GM18951 (cell line): ENCODE data around the gene PHEX.

Experiments used
- POLR2A ChIP-seq: IDR thresholded peaks from 4 replicates; pipeline ENCODE4 v1.6.1; 2011; ENCODE audit warnings: mild to moderate bottlenecking; ENCODE audit not compliant: insufficient read length, insufficient read depth; ENCODE audit errors: extremely low read depth
- in situ Hi-C: fragments of 300-500 bp; cut with MboI; formaldehyde crosslinking; loops from one replicate; pipeline ENCODE4 v1.12.0; 2022; ENCODE audit warnings: low sequenced_read_pairs, mixed read lengths, inconsistent platforms; ENCODE audit not compliant: unreplicated experiment

The PHEX gene

DNA sequence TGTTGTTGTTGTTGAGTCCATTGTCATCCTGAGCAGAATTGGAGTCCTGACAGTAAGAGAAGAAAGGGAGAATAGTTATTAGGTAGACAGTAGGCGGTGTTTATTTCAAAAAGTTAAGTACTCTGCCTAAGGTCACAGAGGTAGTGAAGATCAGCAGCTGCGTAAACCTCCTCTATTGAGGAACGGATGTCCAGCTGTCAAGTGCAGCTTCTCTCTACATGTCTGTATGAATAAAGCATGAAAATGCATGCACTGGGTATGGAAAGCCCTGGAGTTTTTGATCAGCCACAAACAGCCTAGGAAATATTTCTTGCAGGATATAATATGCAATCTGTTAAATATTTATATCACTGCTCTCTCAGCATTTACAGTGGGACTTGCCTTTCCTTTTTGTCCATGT, 131.2 kb downstream of the PHEX start:
- in situ Hi-C loops, result no loop called here

DNA sequence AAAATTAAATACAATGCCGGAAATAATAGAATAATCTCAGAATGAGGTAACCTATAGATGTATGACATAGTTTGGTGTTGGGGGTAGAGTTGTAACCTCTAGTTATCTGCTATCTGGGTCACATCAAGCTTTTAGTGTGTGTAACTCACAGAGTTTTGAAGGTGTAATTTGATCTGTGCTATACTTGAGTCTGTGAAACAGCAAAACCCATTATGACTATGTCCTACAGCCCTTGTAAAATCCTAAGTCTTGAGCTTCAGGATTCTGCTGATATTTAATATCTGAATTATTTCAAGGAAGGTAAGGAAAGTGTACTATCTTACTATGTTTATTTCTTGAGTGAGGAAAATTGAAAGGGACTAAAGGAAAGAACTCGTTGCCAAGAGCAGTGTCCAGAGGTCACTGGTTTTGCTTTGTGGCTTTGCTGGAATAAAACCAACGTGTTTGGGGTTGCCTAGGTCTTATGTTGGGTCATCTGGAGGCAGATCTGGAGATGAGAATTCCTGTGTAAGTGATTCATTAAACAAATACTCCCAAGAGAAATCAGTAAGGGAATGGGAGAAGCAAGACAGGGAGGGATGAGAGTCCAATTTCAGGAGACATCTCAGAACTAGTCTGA, 132.8 kb downstream of the PHEX start:
- TF ChIP-seq POLR2A, result no peak
- in situ Hi-C loops, result no loop called here

More for the DNA sequence above, 131.2 kb downstream of the PHEX start:
- TF ChIP-seq POLR2A, result no peak

DNA sequence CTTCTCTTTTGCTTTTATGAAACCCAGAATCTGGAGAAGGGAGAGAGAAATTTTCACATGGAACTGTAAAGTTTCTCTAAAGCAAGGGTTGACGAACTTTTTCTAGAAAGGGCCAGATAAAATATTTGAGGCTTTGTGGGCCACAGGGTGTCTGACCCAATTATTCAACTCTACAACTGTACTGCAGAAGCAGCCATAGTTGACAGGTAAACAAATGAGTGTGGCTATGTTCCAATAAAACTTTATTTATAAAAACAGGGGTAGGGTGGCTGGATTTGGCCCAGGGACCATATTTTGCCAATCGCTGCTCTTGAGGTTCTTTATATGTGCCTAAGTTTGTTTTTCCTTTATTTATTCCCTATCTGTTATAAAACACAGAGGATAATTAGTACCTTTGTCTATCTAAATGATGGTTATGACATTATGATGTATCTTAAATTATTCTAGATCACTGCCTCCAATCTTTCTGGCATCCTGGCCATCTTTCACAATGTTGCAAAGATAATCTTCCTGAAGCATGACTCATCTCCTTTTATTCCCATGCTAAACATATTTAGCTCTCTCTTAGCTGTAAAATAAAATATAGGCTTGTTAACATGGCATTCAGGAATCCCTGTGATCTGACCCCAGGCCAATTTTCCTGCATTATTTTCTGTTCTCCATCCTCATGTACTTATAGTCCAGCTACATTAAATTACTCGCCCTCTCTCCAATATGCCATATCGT, 133.8 kb downstream of the PHEX start:
- in situ Hi-C loops, result no loop called here
- no peak for TF ChIP-seq POLR2A

DNA sequence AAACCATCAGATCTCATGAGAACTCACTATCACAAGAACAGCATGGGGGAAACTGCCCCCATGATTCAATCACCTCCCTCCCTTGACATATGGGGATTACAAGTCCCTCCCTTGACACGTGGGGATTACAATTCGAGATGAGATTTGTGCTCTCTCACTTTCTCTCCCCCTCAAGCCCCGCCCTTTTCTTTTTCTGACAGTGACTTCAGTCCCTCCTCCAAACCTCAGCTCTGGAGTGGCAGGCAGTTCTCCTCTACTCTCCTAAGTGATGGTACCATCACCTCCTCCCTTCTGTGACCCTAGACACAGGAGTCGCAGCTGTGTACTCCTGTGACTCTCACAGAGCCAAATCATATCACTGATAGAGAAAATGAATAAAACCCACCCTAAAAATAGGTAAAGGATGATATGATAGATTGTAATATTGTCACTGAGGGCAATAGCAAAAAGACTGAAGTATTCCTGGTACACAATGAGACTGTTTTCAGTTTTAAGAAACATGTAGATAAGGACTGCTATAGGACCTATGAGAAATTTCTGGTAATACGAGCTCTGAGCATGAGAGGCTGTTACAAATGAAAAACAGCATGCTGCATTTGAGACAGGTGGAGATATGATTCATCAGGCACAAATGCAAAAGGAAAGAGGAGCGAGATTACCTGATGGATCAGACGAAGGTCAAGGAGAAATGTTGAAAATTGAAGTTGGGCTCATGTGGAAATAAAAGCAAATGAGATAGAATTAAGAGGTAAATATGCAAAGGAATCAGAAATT, 139.3 kb downstream of the PHEX start:
- in situ Hi-C loops, result no loop called here
- no peak for TF ChIP-seq POLR2A

DNA sequence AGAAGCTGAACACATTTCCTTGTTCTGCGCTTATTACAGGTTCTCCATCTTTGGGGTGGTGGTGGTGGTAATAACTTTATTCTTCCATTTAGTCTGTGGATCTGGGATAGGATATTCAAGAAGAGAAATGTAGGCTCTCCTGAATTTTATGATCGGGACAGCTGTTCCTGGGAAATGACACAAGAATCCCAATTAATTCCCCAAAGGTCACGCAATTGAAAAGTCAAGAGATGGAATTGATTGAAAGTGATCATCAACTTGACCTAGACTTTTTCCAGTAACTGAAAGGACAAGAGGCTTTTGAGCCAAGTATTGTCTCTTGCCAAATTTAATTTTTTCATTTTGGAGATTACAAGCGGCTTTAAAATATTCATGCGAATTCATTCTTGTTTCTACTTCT, 141.8 kb downstream of the PHEX start:
- no peak for TF ChIP-seq POLR2A
- in situ Hi-C loops, result no loop called here

DNA sequence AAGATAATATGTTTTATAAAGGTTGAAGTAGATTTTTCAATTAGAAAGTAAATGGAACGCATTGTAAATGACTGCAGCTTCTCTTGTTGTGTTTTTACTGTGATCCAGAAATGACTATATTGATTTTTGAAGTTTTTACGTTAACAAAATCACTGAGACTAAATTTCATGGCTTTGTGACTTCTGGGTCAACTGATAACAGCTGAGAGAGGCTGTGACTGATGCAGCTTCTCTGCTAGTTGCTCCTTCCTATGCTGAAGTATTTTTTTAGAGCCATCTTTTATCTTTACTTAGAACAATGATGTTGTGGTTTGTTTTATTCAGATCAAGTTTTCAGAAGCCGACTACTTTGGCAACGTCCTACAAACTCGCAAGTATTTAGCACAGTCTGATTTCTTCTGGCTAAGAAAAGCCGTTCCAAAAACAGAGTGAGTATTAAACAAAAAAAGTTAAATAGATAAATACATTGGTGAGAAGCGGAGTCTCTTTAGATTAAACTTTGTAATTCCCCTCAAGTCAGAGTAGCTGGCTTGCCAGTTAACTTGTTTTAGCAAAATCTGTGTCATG, 145.9 kb downstream of the PHEX start:
- no peak for TF ChIP-seq POLR2A
- in situ Hi-C loops, result no loop called here

DNA sequence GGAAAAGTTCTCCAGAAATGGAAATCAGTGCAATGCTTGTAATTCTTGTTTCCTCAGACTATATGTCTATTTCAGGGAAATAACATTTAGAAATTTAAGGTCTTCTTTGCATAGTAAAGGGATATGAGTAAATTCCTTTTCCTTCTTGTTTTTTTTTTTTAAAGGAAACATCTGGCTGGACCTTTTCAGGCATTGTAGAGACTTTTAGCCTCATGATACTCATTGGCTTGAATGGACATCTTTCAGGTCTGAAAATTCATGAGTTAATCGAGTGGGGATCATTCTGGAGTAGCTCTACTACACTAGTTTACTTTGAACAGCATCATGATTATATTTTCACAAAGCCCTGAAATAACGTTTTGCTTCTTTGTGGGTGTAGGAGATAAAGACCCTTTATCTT, 152.0 kb downstream of the PHEX start:
- TF ChIP-seq POLR2A, result no peak
- in situ Hi-C loops, result no loop called here

DNA sequence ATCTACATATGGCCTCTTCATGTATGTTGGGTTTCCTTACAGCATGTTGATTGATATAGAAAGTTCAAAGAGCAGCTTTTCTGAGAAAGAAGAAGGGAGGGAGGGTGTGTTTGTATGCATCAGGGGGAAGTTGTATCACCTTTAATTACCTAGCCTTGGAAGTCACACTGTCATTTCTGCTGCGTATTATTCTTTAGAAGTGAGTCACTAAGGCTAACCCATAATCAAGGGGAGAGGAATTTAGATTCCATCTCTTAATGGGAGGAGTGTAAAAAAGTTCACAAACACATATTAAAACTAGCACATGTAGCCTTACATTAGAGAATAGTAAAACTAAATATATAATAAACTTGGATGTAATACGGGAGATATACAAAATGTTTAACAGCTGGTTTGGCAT, 154.0 kb downstream of the PHEX start:
- in situ Hi-C loops, result no loop called here
- no peak for TF ChIP-seq POLR2A

DNA sequence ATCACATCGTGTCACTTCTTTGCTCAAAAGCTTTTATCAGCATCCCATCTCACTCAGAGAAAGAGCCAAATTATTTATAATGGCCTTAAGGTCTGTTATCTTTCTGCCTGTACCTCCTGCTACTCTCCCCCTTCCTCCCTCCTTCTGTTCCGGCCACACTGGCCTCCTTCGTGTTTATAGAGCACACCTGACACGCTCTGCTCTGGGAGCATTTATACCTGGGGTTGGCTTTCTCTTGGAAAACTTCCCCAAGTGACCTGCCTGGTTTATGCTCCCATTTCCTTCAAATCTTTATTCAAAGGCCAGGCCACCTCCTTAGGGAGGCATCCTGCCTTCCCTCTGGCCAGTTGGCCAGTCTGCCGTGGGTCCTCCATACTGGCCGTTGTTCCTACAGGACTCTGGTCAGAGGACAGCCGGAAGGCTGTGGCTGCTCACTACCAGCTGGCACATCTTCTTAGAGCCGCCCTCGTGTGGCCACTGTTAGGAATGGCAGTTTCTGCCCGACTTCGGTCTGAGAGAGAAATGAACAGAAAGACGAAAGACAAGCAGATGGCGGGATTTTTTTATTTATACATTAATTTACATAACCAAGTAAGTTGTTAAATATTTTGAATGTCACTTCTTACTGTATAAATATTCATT, 160.4 kb downstream of the PHEX start:
- in situ Hi-C loops, result no loop called here
- TF ChIP-seq POLR2A, result no peak

DNA sequence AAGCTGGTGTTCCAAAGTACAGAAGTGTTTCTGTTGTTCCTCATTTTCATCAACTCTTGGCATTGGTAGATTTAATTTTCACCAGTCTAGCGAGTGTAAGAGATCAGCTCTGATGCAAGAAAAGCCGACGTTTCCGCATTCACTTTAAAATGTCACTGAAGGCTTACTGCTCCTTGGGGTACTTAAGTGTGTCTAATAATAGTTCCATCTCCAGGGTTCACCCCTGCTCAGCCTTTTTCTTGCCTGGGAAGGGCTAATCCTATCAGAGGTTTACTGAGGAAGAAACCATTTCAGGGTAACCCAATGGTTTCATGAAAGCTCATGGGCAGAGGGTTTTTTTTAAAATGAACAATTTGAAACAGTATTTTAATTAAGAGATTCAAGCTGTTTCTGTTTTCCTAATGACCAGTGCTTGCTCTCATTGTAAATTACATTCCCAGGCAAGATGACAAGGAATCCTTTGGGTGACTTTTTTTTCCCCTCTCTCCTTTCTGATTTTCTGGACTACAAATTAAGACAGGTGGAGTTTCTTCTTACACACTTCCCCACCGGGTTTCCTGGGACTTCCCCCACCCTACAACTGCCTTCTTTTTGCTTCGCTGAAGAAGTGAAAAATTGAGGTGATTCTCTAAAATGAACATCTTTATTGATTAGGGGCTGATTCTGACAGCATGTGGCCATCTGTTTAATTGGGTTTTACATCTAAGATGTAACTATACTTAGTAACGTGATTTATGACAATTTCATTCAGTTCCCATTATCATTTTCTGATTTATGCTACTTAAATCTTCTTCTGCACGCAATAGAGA, 161.9 kb downstream of the PHEX start:
- in situ Hi-C loops, result no loop called here
- TF ChIP-seq POLR2A, result no peak

DNA sequence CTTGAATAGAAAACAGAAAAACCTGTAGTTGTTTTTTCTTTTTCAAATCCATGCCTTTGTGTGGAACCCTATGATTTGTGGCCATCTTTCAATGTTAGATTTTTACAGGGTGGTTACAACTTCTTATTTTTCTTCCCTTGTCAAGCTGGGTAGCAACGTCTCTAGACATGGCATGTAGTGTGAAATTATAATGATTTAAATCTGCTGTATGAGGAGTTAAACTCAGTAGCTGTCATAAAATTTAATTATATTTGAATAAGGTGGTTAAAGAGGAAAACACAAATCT, 162.5 kb downstream of the PHEX start:
- TF ChIP-seq POLR2A, result no peak
- in situ Hi-C loops, result no loop called here

DNA sequence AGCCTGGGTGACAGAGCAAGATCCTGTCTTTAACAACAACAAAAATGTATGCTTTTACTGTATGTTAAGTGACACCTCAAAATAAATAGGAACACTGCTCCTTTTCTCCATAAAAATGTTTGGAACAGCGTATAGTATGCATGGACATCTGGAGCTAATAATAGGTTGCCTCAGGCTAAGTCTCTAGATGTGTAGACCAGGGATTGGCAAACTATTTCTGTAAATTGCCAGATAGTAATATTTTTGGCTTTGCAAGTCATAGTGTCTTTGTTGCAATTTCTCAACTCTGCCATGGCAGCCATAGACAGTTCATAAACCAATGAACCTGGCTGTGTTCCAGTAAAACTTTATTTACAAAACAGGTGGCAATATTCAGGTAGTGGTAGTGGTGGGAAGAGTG, 164.0 kb downstream of the PHEX start:
- no peak for TF ChIP-seq POLR2A
- in situ Hi-C loops, result no loop called here
